Lower leg skin (tissue), 4 donors: ENCODE data around the gene NOL4L. TPM values are rescaled to one million over a fixed set of nuclear protein-coding genes. Genes with fewer than 3 reads are reported as not detected.

ENCODE experiments used
- DNase-seq, 2 donors: peaks; one replicate each; pipeline ENCODE4 v3.0.0-alpha.2; 2019; ENCODE audit warnings: low spot score in 2 of 2
- H3K4me3 ChIP-seq: fragments of 200-600 bp; sonication (generic); 2 replicates; pipeline ENCODE4 v1.5.1; 2017; ENCODE audit warnings: mild to moderate bottlenecking, low read depth; ENCODE audit not compliant: poor library complexity, severe bottlenecking
- POLR2A ChIP-seq, 2 donors: fragments of 450-650 bp; IDR thresholded peaks; one replicate each; pipeline ENCODE4 v1.6.1; 2016 to 2017; ENCODE audit warnings: antibody characterized with exemption in 2 of 2, mild to moderate bottlenecking in 1 of 2, moderate library complexity in 1 of 2
- WGBS, 2 donors: methylation state at CpG; one replicate each; pipeline ENCODE4 v1.1.5; 2018; 5-methylcytosine and 5-hydroxymethylcytosine counted together
- intact Hi-C: fragments of 100-400 bp; cut with DNase I; formaldehyde crosslinking; loops from one replicate; pipeline ENCODE4 v1.15.0; 2023; ENCODE audit warnings: low total_unique reads
- total RNA-seq, 4 donors: library from RNA; depleted of rRNA; stranded (reverse); fragments of >200 nt; gene quantifications; one replicate each; pipeline ENCODE4 v1.1.0, GENCODE V29; 2016
- TF ChIP-seq, protein P1 (sequence below), 3 donors: fragments of 450-650 bp; IDR thresholded peaks; one replicate each; pipeline ENCODE4 v1.5.1; 2016; ENCODE audit warnings: antibody characterized with exemption in 3 of 3, mild to moderate bottlenecking in 3 of 3, moderate library complexity in 2 of 3

The NOL4L gene
- total RNA-seq, 4 donors from 2014 or later: 4.6 to 10.4 (median 7.0) TPM

DNA sequence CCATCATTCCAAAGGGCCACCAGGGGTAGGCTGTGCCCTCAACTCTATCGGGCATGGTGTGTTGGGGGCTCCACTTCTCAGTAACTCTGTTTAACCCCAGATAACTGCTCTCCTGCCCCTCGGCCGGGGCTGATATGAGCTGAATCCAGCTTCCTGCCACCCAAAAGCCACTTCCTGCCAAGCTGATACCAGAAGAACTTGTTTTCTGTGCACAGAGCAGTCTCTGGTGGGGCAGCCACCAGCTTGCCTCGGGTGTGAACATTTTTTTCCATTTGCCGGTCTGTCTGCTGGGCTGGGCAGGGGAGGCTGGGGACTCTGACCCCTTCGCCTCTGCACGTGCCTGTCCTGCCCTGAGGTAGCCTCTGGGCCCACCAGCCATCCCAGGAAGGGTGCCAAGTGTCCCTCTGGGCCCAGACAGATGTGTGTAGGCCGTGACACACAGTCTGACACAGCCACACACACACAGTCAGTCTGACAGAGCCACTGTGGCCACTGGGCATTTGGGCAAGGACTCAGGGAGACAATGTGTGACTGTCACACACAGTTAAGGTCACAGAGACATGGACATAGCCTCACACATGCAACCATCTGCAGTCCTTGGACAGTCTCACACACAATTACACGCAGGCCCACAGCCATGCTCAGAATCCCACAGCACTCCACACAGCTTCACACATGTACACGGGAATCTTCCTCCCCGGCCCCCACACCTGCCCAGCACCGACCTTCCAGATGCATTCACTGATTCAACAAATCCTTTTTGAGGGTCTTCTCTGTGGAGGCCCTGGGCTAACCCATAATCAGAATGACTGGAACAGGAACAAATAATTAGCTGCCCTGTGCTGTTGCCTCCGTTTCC lies 45.1 kb downstream of the NOL4L start:
- H3K4me3 ChIP-seq: no peak overlapping the region
- no peak for DNase-seq
- no peak for TF ChIP-seq POLR2A (IDR thresholded peaks at IDR 0.05)
- TF ChIP-seq, protein P1, sequence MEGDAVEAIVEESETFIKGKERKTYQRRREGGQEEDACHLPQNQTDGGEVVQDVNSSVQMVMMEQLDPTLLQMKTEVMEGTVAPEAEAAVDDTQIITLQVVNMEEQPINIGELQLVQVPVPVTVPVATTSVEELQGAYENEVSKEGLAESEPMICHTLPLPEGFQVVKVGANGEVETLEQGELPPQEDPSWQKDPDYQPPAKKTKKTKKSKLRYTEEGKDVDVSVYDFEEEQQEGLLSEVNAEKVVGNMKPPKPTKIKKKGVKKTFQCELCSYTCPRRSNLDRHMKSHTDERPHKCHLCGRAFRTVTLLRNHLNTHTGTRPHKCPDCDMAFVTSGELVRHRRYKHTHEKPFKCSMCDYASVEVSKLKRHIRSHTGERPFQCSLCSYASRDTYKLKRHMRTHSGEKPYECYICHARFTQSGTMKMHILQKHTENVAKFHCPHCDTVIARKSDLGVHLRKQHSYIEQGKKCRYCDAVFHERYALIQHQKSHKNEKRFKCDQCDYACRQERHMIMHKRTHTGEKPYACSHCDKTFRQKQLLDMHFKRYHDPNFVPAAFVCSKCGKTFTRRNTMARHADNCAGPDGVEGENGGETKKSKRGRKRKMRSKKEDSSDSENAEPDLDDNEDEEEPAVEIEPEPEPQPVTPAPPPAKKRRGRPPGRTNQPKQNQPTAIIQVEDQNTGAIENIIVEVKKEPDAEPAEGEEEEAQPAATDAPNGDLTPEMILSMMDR (IDR thresholded peaks at IDR 0.05): no peak
- WGBS, 2 donors: 51 to 57% methylated on average over 12 to 13 of the region's 13 CpGs
- intact Hi-C loops: no loop called here

DNA sequence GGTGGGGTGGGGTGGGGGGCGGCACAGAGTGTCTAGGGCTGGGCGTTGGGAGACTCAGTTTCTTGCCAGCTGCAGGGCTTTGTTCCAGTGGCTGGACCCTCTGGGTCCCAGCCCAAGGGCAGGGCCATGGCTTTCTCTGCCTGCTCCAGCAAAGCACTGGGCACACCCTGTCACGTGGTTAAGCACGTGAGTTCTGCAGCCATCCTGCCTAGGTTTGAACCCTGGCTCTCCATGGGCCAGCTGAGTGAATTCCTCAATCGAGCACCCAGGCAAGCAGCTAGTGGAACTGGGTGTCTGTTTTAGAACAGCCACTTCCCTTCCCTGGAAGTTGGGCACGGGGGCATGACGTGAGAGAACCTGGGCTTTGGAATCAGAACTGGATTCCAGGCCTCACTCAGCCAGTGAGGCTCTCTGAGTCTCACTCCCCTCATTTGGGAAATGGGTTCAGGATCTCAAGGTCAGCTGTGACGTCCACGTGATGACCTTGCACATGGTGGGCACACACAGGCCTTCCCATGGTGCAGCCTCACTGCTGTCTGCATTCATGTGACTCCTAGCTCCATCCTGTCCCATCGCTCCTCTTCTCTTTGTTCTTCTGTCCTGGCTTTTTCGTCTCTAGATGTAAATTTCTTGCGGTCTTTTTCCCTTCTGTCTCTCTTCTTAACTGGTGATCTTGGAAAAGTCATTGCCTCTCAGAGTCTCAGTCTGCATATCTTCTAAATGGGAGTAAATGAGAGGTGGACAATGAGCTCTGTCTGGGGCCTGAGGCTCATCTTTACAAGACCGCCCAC lies 45.9 kb downstream of the NOL4L start:
- WGBS, 2 donors: 57 to 64% methylated on average over 13 of the region's 13 CpGs
- TF ChIP-seq, protein P1 (IDR thresholded peaks at IDR 0.05): no peak
- no peak for TF ChIP-seq POLR2A (IDR thresholded peaks at IDR 0.05)
- no peak overlapping the region for H3K4me3 ChIP-seq
- intact Hi-C loops: no loop called here
- DNase-seq: no peak

- TF ChIP-seq POLR2A (IDR thresholded peaks at IDR 0.05): no peak
- TF ChIP-seq, protein P1 (IDR thresholded peaks at IDR 0.05): no peak
- intact Hi-C loops: no loop called here
- no peak for DNase-seq
- 8 to 24% methylated on average over 12 of the region's 16 CpGs for WGBS, 2 donors
- H3K4me3 ChIP-seq: no peak overlapping the region
These were observed 46.6 kb downstream of the NOL4L start for GRCh38 chr20:32538526-32538939.

DNA sequence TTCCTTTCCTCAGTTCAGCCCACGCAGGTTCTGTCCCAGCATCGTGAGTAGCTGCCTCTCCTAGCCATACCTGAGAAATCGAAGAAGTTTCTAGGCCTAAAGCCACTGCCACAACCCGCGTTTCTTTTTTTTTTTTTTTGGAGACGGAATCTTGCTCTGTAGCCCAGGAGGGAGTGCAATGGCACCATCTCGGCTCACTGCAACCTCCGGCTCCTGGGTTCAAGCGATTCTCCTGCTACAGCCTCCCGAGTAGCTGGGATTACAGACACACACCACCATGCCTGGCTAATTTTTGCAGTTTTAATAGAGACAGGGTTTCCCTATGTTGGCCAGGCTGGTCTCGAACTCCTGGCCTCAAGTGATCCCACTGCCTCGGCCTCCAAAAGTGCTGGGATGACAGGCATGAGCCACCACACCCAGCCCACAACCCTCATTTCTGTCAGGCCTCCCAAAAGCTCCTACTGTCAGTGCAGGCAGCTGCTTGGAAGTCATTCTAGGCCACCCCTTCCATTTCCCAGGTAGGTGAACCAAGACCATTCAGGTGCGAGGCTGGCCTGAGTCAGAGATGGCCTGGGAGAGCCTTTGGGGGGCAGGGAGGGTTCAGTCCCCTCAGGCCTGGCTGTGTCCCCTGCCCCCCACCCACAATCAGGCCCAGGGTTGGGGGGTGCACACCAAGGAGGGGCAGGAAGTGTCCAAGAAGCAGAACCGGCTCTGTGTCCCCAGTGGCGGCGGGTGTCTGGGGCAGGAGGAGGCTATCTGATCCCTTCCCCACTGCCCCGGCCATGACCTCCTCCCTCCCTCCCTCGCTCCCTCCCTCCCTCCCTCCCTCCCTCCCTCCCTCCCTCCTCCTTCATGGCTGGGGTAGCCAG lies 47.2 kb downstream of the NOL4L start:
- no peak overlapping the region for H3K4me3 ChIP-seq
- intact Hi-C loops: no loop called here
- DNase-seq: no peak
- TF ChIP-seq, protein P1 (IDR thresholded peaks at IDR 0.05): no peak
- TF ChIP-seq POLR2A (IDR thresholded peaks at IDR 0.05): no peak
- WGBS, 2 donors: 67% methylated on average over 17 to 18 of the region's 18 CpGs

DNA sequence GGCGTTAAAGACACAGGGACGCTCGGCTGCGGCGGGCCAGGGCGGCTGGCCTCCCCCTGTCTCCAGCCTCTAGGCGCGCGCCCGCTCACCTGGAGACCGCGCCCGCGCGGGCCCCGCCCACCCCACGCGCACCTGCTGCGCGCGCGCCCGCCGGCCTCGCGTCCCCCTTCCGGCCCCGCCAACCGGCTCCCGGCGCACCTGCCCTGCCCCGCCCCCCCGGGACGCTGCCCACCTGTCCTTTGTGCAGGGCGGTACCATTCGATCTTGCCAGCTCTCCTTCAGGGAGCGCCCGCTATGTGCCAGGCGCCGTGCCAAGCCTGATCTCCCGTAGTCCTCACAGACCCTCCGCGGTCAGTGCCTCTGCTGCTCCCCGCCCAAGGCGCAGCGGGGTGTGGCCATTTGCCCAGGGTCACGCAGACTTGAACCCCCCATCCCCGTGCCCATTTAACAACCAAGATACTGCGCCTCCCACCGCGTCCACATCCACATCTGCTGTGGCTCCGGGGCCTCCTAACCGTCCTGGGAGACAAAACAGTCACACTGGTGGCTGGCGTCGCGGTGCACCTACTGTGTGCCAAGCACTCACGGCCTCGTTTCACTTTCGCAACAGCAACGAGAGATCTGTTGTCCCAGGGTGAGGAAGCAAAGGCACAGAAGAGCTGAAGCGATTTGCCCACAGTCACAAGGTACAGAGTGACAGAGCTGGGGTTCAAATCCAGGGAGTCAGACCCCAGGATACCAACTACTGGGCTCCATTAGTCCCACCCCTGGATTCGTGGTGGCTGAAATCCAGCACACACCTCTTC lies 48.1 kb downstream of the NOL4L start:
- TF ChIP-seq, protein P1 (IDR thresholded peaks at IDR 0.05): no peak
- TF ChIP-seq POLR2A (IDR thresholded peaks at IDR 0.05): no peak
- 4 to 27% methylated on average over 9 to 60 of the region's 62 CpGs for WGBS, 2 donors
- intact Hi-C loops: no loop called here
- H3K4me3 ChIP-seq: no peak overlapping the region
- DNase-seq: no peak
